Endothelial cell of umbilical vein (primary cell): ENCODE measurements around the gene LRRC61. TPM values are rescaled to one million over a fixed set of nuclear protein-coding genes. Genes with fewer than 3 reads are reported as not detected.
A peak's percentile ranks its signal among the peaks of the same experiment; 100 is the strongest.

Experiments
- BruUV-seq: library from RNA; stranded (reverse); fragments of 400-500 nt; replicated peaks from 2 replicates; lab custom pipeline; 2021; lab: Mats Ljungman, UMichigan
- CTCF ChIA-PET: fragments of 300-600, 350-600 bp; sonication (Branson Sonifier 250); formaldehyde crosslinking; loops from one replicate; lab custom pipeline; 2021; ENCODE audit warnings: antibody characterized with exemption, inconsistent platforms; lab: Charles Lee
- POLR2A ChIA-PET: fragments of 300-600, 350-600 bp; sonication (Branson Sonifier 250); formaldehyde crosslinking; loops from one replicate; lab custom pipeline; 2021; ENCODE audit warnings: antibody characterized with exemption, inconsistent platforms; lab: Charles Lee
- DNase-seq: peaks from one replicate; pipeline ENCODE4 v3.0.0-alpha.2; 2011; ENCODE audit warnings: low read depth, low spot score
- FAIRE-seq: peaks from 2 replicates; lab custom pipeline; 2011; peaks lifted over from hg19 to GRCh38; lab: Jason Lieb, UNC
- H2AFZ ChIP-seq: 2 replicates; pipeline ENCODE4 v1.6.0; 2012; ENCODE audit warnings: low read depth, low read length, control low read depth, inconsistent platforms
- H3K27ac ChIP-seq: 2 replicates; pipeline ENCODE4 v1.5.1; 2011; ENCODE audit warnings: low read depth, mild to moderate bottlenecking, control low read depth, low read length, moderate library complexity; ENCODE audit not compliant: insufficient read depth
- H3K27me3 ChIP-seq, 2 experiments: 2 replicates each; pipeline versions ENCODE4 v1.6.0 to v1.6.1; 2011; ENCODE audit warnings: low read length in 2 of 2, mixed read lengths in 1 of 2; ENCODE audit not compliant: control insufficient read depth in 2 of 2, insufficient read depth in 2 of 2
- H3K36me3 ChIP-seq, 2 experiments: 2 replicates in 1 of 2; 3 replicates in 1 of 2; pipeline ENCODE4 v1.5.1; 2011; ENCODE audit warnings: low read length in 2 of 2, mild to moderate bottlenecking in 1 of 2, moderate library complexity in 1 of 2; ENCODE audit not compliant: control insufficient read depth in 2 of 2, insufficient read depth in 2 of 2; ENCODE audit errors: extremely low read depth in 1 of 2
- H3K4me1 ChIP-seq: 3 replicates; pipeline ENCODE4 v1.5.1; 2011; ENCODE audit warnings: mild to moderate bottlenecking, low read length; ENCODE audit not compliant: control insufficient read depth, insufficient read depth; ENCODE audit errors: extremely low read depth
- H3K4me2 ChIP-seq: 2 replicates; pipeline ENCODE4 v1.6.1; 2011; ENCODE audit warnings: low read length, control low read depth, mixed read lengths; ENCODE audit not compliant: insufficient read depth
- H3K4me3 ChIP-seq, 3 experiments: fragments of 200-600 bp in 1 of 3; sonication (generic), shearing (Covaris generic) in 1 of 3; replicated peaks in 1 of 3; 2 replicates each; pipeline ENCODE4 v1.5.1; 2011 to 2016; ENCODE audit warnings: control low read depth in 3 of 3, low read length in 3 of 3, mild to moderate bottlenecking in 2 of 3, inconsistent platforms in 1 of 3, low read depth in 1 of 3, moderate library complexity in 1 of 3; ENCODE audit not compliant: insufficient read depth in 1 of 3
- H3K79me2 ChIP-seq: 2 replicates; pipeline ENCODE4 v1.6.0; 2012; ENCODE audit warnings: low read length, inconsistent platforms; ENCODE audit not compliant: control insufficient read depth, insufficient read depth
- H3K9ac ChIP-seq: replicated peaks from 2 replicates; pipeline ENCODE3; 2011; ENCODE audit warnings: low read length, control low read depth; ENCODE audit not compliant: insufficient read depth; ENCODE audit errors: extremely low read depth
- H3K9me1 ChIP-seq: replicated peaks from 3 replicates; pipeline ENCODE4 v1.6.0; 2011; ENCODE audit warnings: mild to moderate bottlenecking, low read length; ENCODE audit not compliant: control insufficient read depth, insufficient read depth; ENCODE audit errors: extremely low read depth
- H3K9me3 ChIP-seq: replicated peaks from 2 replicates; pipeline ENCODE4 v1.5.1; 2012; ENCODE audit warnings: low read length, inconsistent platforms; ENCODE audit not compliant: control insufficient read depth, insufficient read depth
- H4K20me1 ChIP-seq: replicated peaks from 2 replicates; pipeline ENCODE3; 2011; ENCODE audit warnings: mild to moderate bottlenecking, low read length; ENCODE audit not compliant: control insufficient read depth, insufficient read depth; ENCODE audit errors: extremely low read depth
- EZH2 ChIP-seq: IDR thresholded peaks from 2 replicates; pipeline ENCODE4 v1.6.1; 2012; ENCODE audit warnings: borderline replicate concordance, low read depth, mild to moderate bottlenecking, moderate library complexity, low read length, inconsistent platforms; ENCODE audit not compliant: severe bottlenecking
- FOS ChIP-seq: IDR thresholded peaks from 2 replicates; pipeline ENCODE4 v1.6.1; 2011; ENCODE audit warnings: mild to moderate bottlenecking, low read length, moderate library complexity, borderline replicate concordance; ENCODE audit not compliant: insufficient read depth
- GATA2 ChIP-seq: IDR thresholded peaks from 2 replicates; pipeline ENCODE4 v1.7.0; 2011; ENCODE audit warnings: low read depth, mild to moderate bottlenecking, moderate library complexity, mixed read lengths, low read length; ENCODE audit not compliant: insufficient read length, insufficient read depth
- JUN ChIP-seq: IDR thresholded peaks from 2 replicates; pipeline ENCODE4 v1.6.1; 2011; ENCODE audit warnings: borderline replicate concordance, low read depth; ENCODE audit not compliant: insufficient read length, insufficient read depth
- MYC ChIP-seq: IDR thresholded peaks from one replicate; pipeline ENCODE4 v1.6.1; 2011; ENCODE audit warnings: mild to moderate bottlenecking, low read depth, low read length
- POLR2A ChIP-seq: IDR thresholded peaks from 2 replicates; pipeline ENCODE4 v1.6.1; 2012; ENCODE audit warnings: low read depth, mild to moderate bottlenecking, control low read depth, low read length
- POLR2AphosphoS5 ChIP-seq: IDR thresholded peaks from 2 replicates; pipeline ENCODE4 v1.6.1; 2012; ENCODE audit warnings: low read depth, mild to moderate bottlenecking, control low read depth, low read length, moderate library complexity; ENCODE audit not compliant: insufficient read depth
- dilution Hi-C: fragments of 300-500 bp; cut with MboI; formaldehyde crosslinking; loops from one replicate; pipeline ENCODE4 v1.15.0; 2019; ENCODE audit warnings: low sequenced_read_pairs; ENCODE audit not compliant: extremely low pct_ligation_motif_present
- intact Hi-C: fragments of 100-400 bp; cut with micrococcal nuclease; formaldehyde crosslinking; loops from one replicate; pipeline ENCODE4 v1.10.0; 2022
- polyA plus RNA-seq, 4 experiments: library from polyadenylated mRNA; depleted of rRNA in 3 of 4; stranded (reverse) in 3 of 4; unstranded in 1 of 4; fragments of >200 nt; gene quantifications; 2 replicates each; pipeline versions ENCODE4 v1.2.1 to v1.2.3, GENCODE V29; 2011 to 2012; ENCODE audit warnings: missing spikeins in 1 of 4
- total RNA-seq: library from RNA; stranded (reverse); gene quantifications from 2 replicates; pipeline ENCODE4 v1.2.3, GENCODE V29; 2021
- TF ChIP-seq, protein P1 (sequence below), 2 donors: IDR thresholded peaks; 1 replicate in 1 of 2; 2 replicates in 1 of 2; pipeline ENCODE4 v1.5.1; 2011; ENCODE audit warnings: low read length in 2 of 2, mild to moderate bottlenecking in 2 of 2, moderate library complexity in 2 of 2, control low read depth in 1 of 2, inconsistent platforms in 1 of 2, low read depth in 1 of 2; ENCODE audit not compliant: insufficient read depth in 1 of 2; ENCODE audit errors: extremely low read depth in 1 of 2
- TF ChIP-seq, protein P2 (sequence below): IDR thresholded peaks from 2 replicates; pipeline ENCODE4 v1.6.1; 2011; ENCODE audit not compliant: insufficient read depth, insufficient read length

LRRC61 gene
- total and polyA plus RNA-seq, 2 donors (not counting 3 experiments of a cell fraction or from before 2014, with no cell fraction given), result 0.72 TPM; not detected in 1

DNA sequence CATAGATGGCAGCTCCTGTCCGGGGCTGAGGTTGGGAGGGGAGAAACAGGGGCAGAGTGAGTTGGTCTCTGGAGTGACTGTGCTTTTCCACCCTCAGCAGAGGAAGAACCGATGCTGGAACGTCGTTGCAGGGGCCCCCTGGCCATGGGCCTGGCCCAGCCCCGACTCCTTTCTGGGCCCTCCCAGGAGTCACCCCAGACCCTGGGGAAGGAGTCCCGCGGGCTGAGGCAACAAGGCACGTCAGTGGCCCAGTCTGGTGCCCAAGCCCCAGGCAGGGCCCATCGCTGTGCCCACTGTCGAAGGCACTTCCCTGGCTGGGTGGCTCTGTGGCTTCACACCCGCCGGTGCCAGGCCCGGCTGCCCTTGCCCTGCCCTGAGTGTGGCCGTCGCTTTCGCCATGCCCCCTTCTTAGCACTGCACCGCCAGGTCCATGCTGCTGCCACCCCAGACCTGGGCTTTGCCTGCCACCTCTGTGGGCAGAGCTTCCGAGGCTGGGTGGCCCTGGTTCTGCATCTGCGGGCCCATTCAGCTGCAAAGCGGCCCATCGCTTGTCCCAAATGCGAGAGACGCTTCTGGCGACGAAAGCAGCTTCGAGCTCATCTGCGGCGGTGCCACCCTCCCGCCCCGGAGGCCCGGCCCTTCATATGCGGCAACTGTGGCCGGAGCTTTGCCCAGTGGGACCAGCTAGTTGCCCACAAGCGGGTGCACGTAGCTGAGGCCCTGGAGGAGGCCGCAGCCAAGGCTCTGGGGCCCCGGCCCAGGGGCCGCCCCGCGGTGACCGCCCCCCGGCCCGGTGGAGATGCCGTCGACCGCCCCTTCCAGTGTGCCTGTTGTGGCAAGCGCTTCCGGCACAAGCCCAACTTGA is 48.2 kb downstream of the LRRC61 start:
- Histone ChIP-seq H3K9me1 (no peaks in the 10 kb centered on the region), H3K79me2 (peaks cover 54% of the 10 kb centered on the region), H3K27ac (peak overlapping the region; percentile 57), H3K9me3 (no peaks in the 10 kb centered on the region), H4K20me1 (no peaks in the 10 kb centered on the region), H3K9ac (no peak overlapping the region), H3K4me3 (no peak overlapping the region), H3K36me3 (peaks cover 15 to 37% of the 10 kb centered on the region in 2 experiments), H3K27me3 (no peaks in the 10 kb centered on the region), H3K4me1 (peaks cover 17% of the 10 kb centered on the region), H3K4me2 (no peak overlapping the region), H2AFZ (no peak overlapping the region)
- POLR2A ChIA-PET, result no interaction called here
- intact Hi-C loops (loop anchor here (10.0 kb wide), 1 partner anchor 193 kb away; the partner anchor contains the start of gene GIMAP4), dilution Hi-C loops (no loop called here)
- FAIRE-seq (no peak), DNase-seq (no peak)
- CTCF ChIA-PET, result no interaction called here
- no TSS peak for BruUV-seq
- TF ChIP-seq EZH2 (no peak), MYC (no peak), GATA2 (no peak), POLR2A (no peak), POLR2AphosphoS5 (no peak), JUN (no peak), FOS (no peak)
- TF ChIP-seq, protein P1, sequence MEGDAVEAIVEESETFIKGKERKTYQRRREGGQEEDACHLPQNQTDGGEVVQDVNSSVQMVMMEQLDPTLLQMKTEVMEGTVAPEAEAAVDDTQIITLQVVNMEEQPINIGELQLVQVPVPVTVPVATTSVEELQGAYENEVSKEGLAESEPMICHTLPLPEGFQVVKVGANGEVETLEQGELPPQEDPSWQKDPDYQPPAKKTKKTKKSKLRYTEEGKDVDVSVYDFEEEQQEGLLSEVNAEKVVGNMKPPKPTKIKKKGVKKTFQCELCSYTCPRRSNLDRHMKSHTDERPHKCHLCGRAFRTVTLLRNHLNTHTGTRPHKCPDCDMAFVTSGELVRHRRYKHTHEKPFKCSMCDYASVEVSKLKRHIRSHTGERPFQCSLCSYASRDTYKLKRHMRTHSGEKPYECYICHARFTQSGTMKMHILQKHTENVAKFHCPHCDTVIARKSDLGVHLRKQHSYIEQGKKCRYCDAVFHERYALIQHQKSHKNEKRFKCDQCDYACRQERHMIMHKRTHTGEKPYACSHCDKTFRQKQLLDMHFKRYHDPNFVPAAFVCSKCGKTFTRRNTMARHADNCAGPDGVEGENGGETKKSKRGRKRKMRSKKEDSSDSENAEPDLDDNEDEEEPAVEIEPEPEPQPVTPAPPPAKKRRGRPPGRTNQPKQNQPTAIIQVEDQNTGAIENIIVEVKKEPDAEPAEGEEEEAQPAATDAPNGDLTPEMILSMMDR (IDR thresholded peaks at IDR 0.05; ENCODE audit: extremely low read depth in 1 of 2, insufficient read depth in 1 of 2, low read depth in 1 of 2, low read length in 2 of 2), result no peak
- TF ChIP-seq, protein P2, sequence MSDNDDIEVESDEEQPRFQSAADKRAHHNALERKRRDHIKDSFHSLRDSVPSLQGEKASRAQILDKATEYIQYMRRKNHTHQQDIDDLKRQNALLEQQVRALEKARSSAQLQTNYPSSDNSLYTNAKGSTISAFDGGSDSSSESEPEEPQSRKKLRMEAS, result no peak
